ENCODE measurements around the gene EMP1. TPM values are rescaled to one million over a fixed set of nuclear protein-coding genes. Genes with fewer than 3 reads are reported as not detected.

EMP1 gene
- polyA plus RNA-seq, 3 donors: 2.7 to 6.3 (median 3.1) TPM

GRCh38 chr12:13256692-13257045, 60.1 kb downstream of the EMP1 start:
- H3K9me3 ChIP-seq (replicated peaks in 1 of 2; ENCODE audit: control insufficient read depth in 1 of 2, insufficient read depth in 1 of 2, low read length in 2 of 2): no peaks in the 10 kb centered on the region
- H3K4me1 Mint-ChIP-seq: peaks cover 8% of the 10 kb centered on the region
- no peak overlapping the region for H3K27ac ChIP-seq (ENCODE audit: low read depth in 1 of 2, low read length in 2 of 2)
- DNase-seq: no peak
- H4K20me1 ChIP-seq (ENCODE audit: insufficient read depth, low read length): no peaks in the 10 kb centered on the region
- H3K36me3 Mint-ChIP-seq: no peaks in the 10 kb centered on the region
- no peak overlapping the region for H2AFZ ChIP-seq (ENCODE audit: insufficient read depth, low read depth, low read length, poor library complexity, severe bottlenecking)
- no peaks in the 10 kb centered on the region for H3K9me3 Mint-ChIP-seq
- peaks cover 2 to 5% (median 4%) of the 10 kb centered on the region in 3 donors for H3K27me3 Mint-ChIP-seq (ENCODE audit: low read depth in 3 of 3)
- intact Hi-C loops (cut with micrococcal nuclease): no loop called here
- 97% methylated on average over 4 of the region's 4 CpGs for WGBS (ENCODE audit: insufficient coverage)
- TF ChIP-seq, protein P1, sequence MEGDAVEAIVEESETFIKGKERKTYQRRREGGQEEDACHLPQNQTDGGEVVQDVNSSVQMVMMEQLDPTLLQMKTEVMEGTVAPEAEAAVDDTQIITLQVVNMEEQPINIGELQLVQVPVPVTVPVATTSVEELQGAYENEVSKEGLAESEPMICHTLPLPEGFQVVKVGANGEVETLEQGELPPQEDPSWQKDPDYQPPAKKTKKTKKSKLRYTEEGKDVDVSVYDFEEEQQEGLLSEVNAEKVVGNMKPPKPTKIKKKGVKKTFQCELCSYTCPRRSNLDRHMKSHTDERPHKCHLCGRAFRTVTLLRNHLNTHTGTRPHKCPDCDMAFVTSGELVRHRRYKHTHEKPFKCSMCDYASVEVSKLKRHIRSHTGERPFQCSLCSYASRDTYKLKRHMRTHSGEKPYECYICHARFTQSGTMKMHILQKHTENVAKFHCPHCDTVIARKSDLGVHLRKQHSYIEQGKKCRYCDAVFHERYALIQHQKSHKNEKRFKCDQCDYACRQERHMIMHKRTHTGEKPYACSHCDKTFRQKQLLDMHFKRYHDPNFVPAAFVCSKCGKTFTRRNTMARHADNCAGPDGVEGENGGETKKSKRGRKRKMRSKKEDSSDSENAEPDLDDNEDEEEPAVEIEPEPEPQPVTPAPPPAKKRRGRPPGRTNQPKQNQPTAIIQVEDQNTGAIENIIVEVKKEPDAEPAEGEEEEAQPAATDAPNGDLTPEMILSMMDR (IDR thresholded peaks at IDR 0.05): no peak
- H3K4me1 ChIP-seq (ENCODE audit: control insufficient read depth in 1 of 2, insufficient read depth in 2 of 2, low read length in 2 of 2): peaks cover 5% of the 10 kb centered on the region in 2 donors
- no peaks in the 10 kb centered on the region for H3K27me3 ChIP-seq (ENCODE audit: control insufficient read depth in 2 of 2, insufficient read depth in 2 of 2, low read length in 2 of 2)
- no peaks in the 10 kb centered on the region for H3K36me3 ChIP-seq (replicated peaks in 1 of 2; ENCODE audit: control insufficient read depth in 1 of 2, insufficient read depth in 2 of 2, low read length in 2 of 2)
- H3K4me3 ChIP-seq (replicated peaks in 1 of 3; ENCODE audit: low read depth in 2 of 3, low read length in 3 of 3): no peak overlapping the region
- no peaks in the 10 kb centered on the region for H3K79me2 ChIP-seq (ENCODE audit: insufficient read depth, low read length)
- H3K4me2 ChIP-seq (replicated peaks; ENCODE audit: extremely low read depth, low read length, poor library complexity, severe bottlenecking): no peak overlapping the region
- H3K27ac Mint-ChIP-seq: peak overlapping the region in 1 of 7 donors; percentile 40
- no peak overlapping the region for H3K9ac ChIP-seq (ENCODE audit: insufficient read depth, low read length, poor library complexity, severe bottlenecking)
- no peak overlapping the region for H3K4me3 Mint-ChIP-seq

DNA sequence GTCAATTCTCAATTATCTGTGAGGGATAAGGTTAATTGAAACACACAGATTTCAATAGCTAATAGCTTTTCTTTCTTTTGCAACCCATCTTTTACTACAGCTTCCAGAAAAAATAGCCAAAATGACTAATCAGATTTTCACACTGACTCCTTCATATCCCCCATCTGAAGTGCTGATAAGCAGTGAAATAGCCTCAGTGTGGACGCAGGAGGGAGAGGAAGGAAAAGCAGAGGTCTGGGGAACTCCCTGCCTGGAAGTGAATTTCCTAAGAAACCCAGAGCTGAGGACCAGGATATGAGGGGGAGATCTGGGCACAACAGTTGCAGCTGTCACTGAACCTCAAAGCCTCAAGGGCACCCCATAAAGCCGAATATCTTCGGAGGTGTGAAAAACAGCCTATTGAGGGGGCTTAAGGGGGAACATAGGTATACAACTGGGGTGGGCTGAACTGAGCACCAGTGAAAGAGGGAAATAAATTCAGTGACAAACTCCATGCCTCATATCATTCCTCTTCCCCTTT, 60.9 kb downstream of the EMP1 start:
- Histone ChIP-seq H3K27me3 (ENCODE audit: control insufficient read depth in 2 of 2, insufficient read depth in 2 of 2, low read length in 2 of 2) (no peaks in the 10 kb centered on the region), H3K79me2 (ENCODE audit: insufficient read depth, low read length) (no peaks in the 10 kb centered on the region), H3K9me3 (replicated peaks in 1 of 2; ENCODE audit: control insufficient read depth in 1 of 2, insufficient read depth in 1 of 2, low read length in 2 of 2) (no peaks in the 10 kb centered on the region), H3K27ac (ENCODE audit: low read depth in 1 of 2, low read length in 2 of 2) (no peak overlapping the region), H3K4me1 (ENCODE audit: control insufficient read depth in 1 of 2, insufficient read depth in 2 of 2, low read length in 2 of 2) (peaks cover 5% of the 10 kb centered on the region in 2 donors), H3K4me2 (replicated peaks; ENCODE audit: extremely low read depth, low read length, poor library complexity, severe bottlenecking) (no peak overlapping the region), H3K9ac (ENCODE audit: insufficient read depth, low read length, poor library complexity, severe bottlenecking) (no peak overlapping the region), H3K4me3 (replicated peaks in 1 of 3; ENCODE audit: low read depth in 2 of 3, low read length in 3 of 3) (no peak overlapping the region), H4K20me1 (ENCODE audit: insufficient read depth, low read length) (no peaks in the 10 kb centered on the region), H2AFZ (ENCODE audit: insufficient read depth, low read depth, low read length, poor library complexity, severe bottlenecking) (no peak overlapping the region), H3K36me3 (replicated peaks in 1 of 2; ENCODE audit: control insufficient read depth in 1 of 2, insufficient read depth in 2 of 2, low read length in 2 of 2) (no peaks in the 10 kb centered on the region)
- Mint-ChIP-seq H3K4me3 (no peak overlapping the region), H3K27ac (no peak overlapping the region), H3K36me3 (no peaks in the 10 kb centered on the region), H3K27me3 (ENCODE audit: low read depth in 3 of 3) (peaks cover 2 to 5% (median 4%) of the 10 kb centered on the region in 3 donors), H3K4me1 (peaks cover 8% of the 10 kb centered on the region), H3K9me3 (no peaks in the 10 kb centered on the region)
- TF ChIP-seq, protein P1 (IDR thresholded peaks at IDR 0.05): no peak
- WGBS (ENCODE audit: insufficient coverage): no CpG with 5 or more reads among the region's 3 CpGs
- intact Hi-C loops (cut with micrococcal nuclease): no loop called here
- no peak for DNase-seq

All from CD14-positive monocyte (primary cell).